ENCODE data around the gene EDAR. TPM values are rescaled to one million over a fixed set of nuclear protein-coding genes. Genes with fewer than 3 reads are reported as not detected.
A peak's percentile ranks its signal among the peaks of the same experiment; 100 is the strongest.

The EDAR gene
- total and polyA plus RNA-seq, 9 donors: 0.04 to 1.1 (median 0.08) TPM

DNA sequence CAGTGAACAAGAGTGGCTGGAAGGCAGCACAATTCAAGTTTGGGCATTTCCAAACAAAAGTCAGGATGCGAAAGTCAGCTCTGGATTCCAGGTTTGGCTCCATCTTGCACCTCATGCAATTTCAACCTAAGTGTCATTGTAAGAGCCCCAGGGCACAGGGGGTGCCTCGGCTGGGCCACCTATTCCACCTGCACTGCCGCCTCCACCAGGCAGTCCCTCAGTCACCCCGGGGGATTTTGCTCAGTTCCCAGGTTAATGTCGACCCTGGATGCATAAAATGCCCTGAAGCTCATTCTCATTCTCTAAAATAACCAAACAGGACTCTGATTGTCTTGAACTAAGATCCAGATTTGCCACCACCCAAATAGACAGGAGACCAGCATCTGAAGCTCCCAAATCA is 77.6 kb downstream of the EDAR start:
- no peak overlapping the region for H3K27ac ChIP-seq (ENCODE audit: low read length)
- H3K9me3 ChIP-seq (replicated peaks; ENCODE audit: control insufficient read depth, low read depth, low read length): no peaks in the 10 kb centered on the region
- whole genome bisulfite sequencing (ENCODE audit: insufficient coverage): 87% methylated on average over 5 of the region's 5 CpGs
- no peaks in the 10 kb centered on the region for H3K36me3 ChIP-seq (ENCODE audit: control insufficient read depth, insufficient read depth, low read length)
- no peak for DNase-seq
- no peak overlapping the region for H3K4me3 ChIP-seq (ENCODE audit: low read length)
- H3K4me1 ChIP-seq (ENCODE audit: control insufficient read depth, insufficient read depth, low read length): peaks cover 37% of the 10 kb centered on the region
- H3K27me3 ChIP-seq (ENCODE audit: control insufficient read depth, insufficient read depth, low read length): peaks cover 5% of the 10 kb centered on the region

DNA sequence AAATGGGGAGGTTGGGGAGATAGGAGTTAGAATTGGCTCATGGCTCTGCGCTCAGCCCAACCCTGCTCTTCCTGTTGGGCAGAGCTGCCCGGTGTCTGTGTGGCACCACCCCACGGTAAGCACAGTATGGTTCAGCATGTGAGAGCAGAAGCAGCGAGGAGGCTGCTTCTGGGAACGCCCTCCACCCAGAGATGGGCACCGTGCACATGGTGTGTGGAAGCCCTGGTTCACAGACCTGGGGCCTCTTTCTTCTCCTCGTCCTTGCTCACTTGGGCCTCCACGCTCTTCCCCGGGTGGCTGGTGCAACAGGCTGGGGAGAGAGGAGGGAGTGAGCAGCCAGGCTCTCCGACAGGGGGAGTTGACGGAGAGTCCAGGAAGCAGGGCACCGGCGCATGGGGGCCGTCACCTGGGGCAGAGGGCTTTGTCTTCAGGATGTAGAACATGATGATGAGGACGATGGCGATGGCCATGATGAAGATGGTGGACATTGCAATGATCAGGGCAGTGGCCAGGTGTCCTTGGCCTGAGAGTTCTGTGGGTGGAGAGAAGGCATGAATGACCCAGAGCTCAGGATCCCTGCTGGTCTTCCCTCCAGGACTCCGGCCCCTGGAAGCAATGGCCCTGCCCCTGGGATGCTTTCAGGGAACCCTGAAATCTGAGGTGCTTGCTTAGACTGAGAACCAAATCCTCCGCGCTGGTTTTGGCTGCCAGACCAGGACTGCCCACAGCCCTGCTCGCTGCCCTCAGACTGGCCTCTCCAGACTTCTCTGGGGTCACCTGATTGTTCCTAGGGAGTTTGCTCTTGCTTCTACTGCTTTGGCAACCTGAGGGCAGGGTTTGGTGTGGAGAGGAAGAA is 78.3 kb downstream of the EDAR start:
- Histone ChIP-seq H3K36me3 (ENCODE audit: control insufficient read depth, insufficient read depth, low read length) (no peaks in the 10 kb centered on the region), H3K4me1 (ENCODE audit: control insufficient read depth, insufficient read depth, low read length) (peaks cover 42% of the 10 kb centered on the region), H3K4me3 (ENCODE audit: low read length) (no peak overlapping the region), H3K9me3 (replicated peaks; ENCODE audit: control insufficient read depth, low read depth, low read length) (no peaks in the 10 kb centered on the region), H3K27me3 (ENCODE audit: control insufficient read depth, insufficient read depth, low read length) (peaks cover 4% of the 10 kb centered on the region), H3K27ac (ENCODE audit: low read length) (no peak overlapping the region)
- WGBS (ENCODE audit: insufficient coverage): 87% methylated on average over 20 of the region's 20 CpGs
- DNase-seq: no peak

DNA sequence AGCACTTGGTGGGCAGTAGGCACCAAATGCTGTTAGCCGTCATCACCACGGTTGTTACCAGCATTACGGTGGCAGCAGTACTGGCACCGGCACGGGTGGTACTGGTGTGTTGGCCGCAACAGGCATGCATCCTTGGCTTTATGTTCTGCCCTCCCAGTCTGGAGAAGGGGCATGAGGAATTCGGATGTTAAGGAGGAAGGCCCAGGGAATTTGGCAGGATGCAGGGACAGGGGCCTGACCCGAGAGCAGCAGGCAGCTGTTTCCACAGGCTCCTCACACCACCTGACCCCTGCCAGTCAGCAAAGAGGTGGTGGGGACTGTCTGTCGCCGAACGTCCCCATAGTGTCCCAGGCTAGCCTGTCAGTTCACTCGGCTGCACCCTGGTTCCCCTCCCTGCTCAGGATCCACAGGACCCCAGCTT is 79.0 kb downstream of the EDAR start:
- no peaks in the 10 kb centered on the region for H3K9me3 ChIP-seq (replicated peaks; ENCODE audit: control insufficient read depth, low read depth, low read length)
- H3K4me3 ChIP-seq (ENCODE audit: low read length): no peak overlapping the region
- peak; percentile 61 for DNase-seq
- peaks cover 47% of the 10 kb centered on the region for H3K4me1 ChIP-seq (ENCODE audit: control insufficient read depth, insufficient read depth, low read length)
- WGBS (ENCODE audit: insufficient coverage): 83% methylated on average over 10 of the region's 12 CpGs
- H3K27ac ChIP-seq (ENCODE audit: low read length): no peak overlapping the region
- H3K27me3 ChIP-seq (ENCODE audit: control insufficient read depth, insufficient read depth, low read length): peaks cover 4% of the 10 kb centered on the region
- no peaks in the 10 kb centered on the region for H3K36me3 ChIP-seq (ENCODE audit: control insufficient read depth, insufficient read depth, low read length)

DNA sequence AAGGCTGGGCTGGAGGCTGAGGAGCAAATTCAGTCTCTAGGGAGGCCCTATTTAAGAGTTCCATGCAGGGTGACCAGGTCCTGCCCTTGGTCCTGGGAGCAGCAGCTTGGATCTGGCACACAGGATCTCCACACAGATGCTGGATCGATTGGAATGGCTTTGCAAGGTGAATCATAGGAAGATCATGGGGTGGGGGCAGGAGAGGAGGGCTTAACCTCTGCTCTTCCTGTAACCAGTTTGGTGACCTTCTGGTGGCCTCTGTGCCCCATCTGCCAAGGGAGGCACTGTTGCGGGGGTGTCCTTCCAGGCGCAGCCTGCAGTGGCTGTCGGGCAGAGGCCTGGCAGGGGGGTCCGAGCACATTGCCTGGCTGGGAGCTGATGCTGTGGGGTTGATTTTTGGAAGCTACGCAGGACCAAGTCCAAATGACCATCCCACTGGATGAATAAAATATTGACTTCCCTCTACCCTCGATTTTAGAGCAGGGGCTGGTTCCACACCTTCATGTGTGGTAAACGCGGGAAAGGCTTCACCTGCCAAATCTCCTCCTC is 79.7 kb downstream of the EDAR start:
- H3K27ac ChIP-seq (ENCODE audit: low read length): no peak overlapping the region
- H3K4me3 ChIP-seq (ENCODE audit: low read length): no peak overlapping the region
- H3K9me3 ChIP-seq (replicated peaks; ENCODE audit: control insufficient read depth, low read depth, low read length): no peaks in the 10 kb centered on the region
- H3K27me3 ChIP-seq (ENCODE audit: control insufficient read depth, insufficient read depth, low read length): peaks cover 4% of the 10 kb centered on the region
- H3K36me3 ChIP-seq (ENCODE audit: control insufficient read depth, insufficient read depth, low read length): no peaks in the 10 kb centered on the region
- DNase-seq: no peak
- WGBS (ENCODE audit: insufficient coverage): 71% methylated on average over 4 of the region's 9 CpGs
- H3K4me1 ChIP-seq (ENCODE audit: control insufficient read depth, insufficient read depth, low read length): peaks cover 47% of the 10 kb centered on the region

DNA sequence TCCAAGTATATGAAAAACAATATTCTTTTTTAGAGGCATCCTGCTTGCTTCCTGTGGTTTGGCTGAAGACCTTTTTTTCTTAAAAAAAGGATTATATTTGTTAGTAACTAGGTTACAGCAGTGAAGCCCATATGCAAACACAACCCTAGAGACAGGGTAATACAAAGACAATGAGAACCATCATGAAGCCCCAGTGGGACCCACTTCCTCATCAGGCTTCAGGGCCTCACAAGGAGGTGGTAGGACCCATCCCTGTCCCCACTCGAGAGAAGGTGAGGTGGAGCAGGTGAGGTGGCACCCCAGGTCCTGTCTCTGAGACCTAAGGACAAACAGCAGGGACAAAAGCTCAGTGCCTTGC is 80.3 kb downstream of the EDAR start:
- Histone ChIP-seq H3K4me1 (ENCODE audit: control insufficient read depth, insufficient read depth, low read length) (peaks cover 47% of the 10 kb centered on the region), H3K9me3 (replicated peaks; ENCODE audit: control insufficient read depth, low read depth, low read length) (no peaks in the 10 kb centered on the region), H3K27me3 (ENCODE audit: control insufficient read depth, insufficient read depth, low read length) (peaks cover 4% of the 10 kb centered on the region), H3K4me3 (ENCODE audit: low read length) (no peak overlapping the region), H3K36me3 (ENCODE audit: control insufficient read depth, insufficient read depth, low read length) (no peaks in the 10 kb centered on the region), H3K27ac (ENCODE audit: low read length) (no peak overlapping the region)
- WGBS (ENCODE audit: insufficient coverage): 80% methylated on average over 1 of the region's 1 CpG
- DNase-seq: no peak

DNA sequence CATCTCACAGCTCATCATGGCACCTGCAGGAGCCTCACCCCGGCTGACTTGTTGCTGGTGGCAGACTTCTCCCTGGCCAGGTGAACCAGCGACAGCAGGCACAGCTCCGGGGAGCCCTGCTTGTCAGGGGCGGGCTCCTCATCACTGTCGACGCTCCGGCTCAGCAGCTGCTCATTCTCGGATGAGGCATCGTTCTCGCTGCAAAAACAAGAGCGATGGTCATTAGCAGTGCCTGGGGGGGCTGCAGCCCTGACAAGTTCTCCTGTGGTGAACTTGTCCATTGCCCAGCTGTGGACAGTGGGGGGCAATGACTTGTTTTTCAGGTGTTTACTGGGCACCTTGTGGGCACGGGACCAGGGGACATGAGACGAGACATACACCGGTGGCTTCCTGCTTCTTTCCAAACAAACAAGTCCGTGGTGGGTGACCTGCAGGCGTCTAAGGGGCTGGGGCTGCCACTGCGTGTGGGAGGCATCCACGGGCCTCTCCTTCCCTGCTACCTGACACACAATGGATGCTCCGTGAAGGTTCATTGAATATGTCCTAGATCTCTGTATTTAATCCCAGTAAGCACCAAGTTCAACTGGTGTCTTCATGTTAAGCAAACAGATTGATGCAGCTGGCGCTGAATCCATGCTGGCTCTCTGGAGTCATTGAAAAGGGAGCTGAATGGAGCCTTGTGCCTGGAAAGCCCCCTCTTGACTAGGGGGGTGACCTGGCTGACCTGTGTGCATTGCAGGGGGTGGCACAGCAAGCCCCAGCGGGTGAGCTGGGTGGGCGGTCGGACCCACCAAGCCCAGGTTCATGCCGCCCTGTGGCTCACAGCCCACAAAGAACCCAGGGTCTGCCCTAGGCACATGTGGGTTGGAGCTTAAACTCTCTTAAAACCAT is 81.0 kb downstream of the EDAR start:
- Histone ChIP-seq H3K27ac (ENCODE audit: low read length) (no peak overlapping the region), H3K4me3 (ENCODE audit: low read length) (no peak overlapping the region), H3K27me3 (ENCODE audit: control insufficient read depth, insufficient read depth, low read length) (peaks cover 4% of the 10 kb centered on the region), H3K9me3 (replicated peaks; ENCODE audit: control insufficient read depth, low read depth, low read length) (no peaks in the 10 kb centered on the region), H3K4me1 (ENCODE audit: control insufficient read depth, insufficient read depth, low read length) (peaks cover 47% of the 10 kb centered on the region), H3K36me3 (ENCODE audit: control insufficient read depth, insufficient read depth, low read length) (no peaks in the 10 kb centered on the region)
- WGBS (ENCODE audit: insufficient coverage): 72% methylated on average over 22 of the region's 24 CpGs
- DNase-seq: no peak

DNA sequence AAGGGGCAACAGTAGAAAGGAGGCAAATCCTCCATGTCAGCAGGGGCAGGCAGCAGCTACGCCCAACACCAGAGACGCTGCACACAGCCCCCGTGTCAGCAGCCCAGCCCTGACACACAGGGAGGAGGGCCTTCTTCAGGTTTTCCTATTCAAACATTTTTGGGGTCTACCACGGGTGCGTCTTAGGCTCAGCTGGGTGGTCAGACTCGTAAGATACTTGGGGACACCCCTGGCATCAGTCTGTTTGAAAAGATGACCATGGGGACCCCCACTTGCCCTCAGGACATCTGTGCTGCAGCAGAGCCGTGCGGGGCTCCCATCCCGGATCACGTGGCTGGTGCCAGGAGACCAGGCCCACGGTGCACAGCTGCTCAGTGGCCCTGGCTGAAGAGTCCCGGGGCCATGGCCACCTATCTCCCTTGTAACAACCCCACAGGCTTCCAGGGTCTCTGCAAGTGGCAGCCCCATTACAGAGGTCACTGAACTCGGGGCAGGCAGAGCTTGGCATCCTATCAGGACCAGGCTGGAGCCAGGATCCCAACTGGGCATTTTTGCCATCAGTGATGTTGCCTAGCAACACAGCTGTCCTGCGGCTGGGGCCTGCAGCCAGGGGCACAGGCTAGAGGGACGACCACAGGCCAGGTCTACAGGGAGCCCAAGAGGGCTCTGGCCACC is 82.5 kb downstream of the EDAR start:
- H3K27me3 ChIP-seq (ENCODE audit: control insufficient read depth, insufficient read depth, low read length): peaks cover 4% of the 10 kb centered on the region
- H3K36me3 ChIP-seq (ENCODE audit: control insufficient read depth, insufficient read depth, low read length): no peaks in the 10 kb centered on the region
- DNase-seq: peak; percentile 33
- H3K27ac ChIP-seq (ENCODE audit: low read length): no peak overlapping the region
- WGBS (ENCODE audit: insufficient coverage): 76% methylated on average over 14 of the region's 15 CpGs
- no peaks in the 10 kb centered on the region for H3K9me3 ChIP-seq (replicated peaks; ENCODE audit: control insufficient read depth, low read depth, low read length)
- peaks cover 47% of the 10 kb centered on the region for H3K4me1 ChIP-seq (ENCODE audit: control insufficient read depth, insufficient read depth, low read length)
- no peak overlapping the region for H3K4me3 ChIP-seq (ENCODE audit: low read length)

DNA sequence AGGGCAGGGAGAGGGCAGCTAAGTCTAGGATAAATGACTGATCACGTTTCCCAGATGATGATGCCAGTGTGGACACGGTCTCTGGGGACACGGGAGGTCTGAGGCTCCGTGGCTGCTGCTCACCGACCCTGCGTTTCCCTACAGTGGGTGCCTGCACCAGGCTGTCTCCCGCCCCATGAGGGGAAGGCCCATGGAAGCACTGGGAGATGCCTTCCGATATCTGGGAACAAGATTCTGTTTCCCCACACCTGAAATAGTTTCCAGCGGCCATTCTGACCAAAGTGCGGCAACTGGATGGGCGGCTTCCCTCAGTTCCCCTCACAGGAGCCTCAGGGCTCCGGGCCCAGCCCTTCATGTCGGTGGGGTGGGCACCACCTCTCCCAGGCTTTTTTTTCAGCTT is 83.1 kb downstream of the EDAR start:
- 83% methylated on average over 13 of the region's 13 CpGs for WGBS (ENCODE audit: insufficient coverage)
- no peaks in the 10 kb centered on the region for H3K36me3 ChIP-seq (ENCODE audit: control insufficient read depth, insufficient read depth, low read length)
- no peaks in the 10 kb centered on the region for H3K9me3 ChIP-seq (replicated peaks; ENCODE audit: control insufficient read depth, low read depth, low read length)

DNA sequence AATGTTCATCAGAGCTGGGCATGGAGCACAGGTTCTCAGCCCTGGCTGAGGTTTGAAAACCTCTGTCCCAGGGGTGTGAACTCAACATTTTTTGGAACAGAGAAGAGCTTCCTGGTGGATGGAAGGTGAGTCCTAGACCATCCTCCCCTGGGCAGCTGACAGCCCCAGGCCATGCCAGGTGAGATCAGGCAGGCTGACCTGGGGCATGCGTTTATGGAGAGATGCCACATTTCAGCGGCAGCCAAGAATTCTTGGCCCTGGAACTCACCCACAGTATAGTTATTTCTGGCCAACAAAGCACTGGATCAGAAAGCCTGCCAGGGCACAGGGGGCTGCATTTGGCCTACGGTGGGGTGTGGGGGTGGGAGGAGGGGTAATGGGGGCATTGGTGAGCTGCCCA is 83.8 kb downstream of the EDAR start:
- WGBS (ENCODE audit: insufficient coverage): 28% methylated on average over 2 of the region's 3 CpGs
- no peak for DNase-seq

More for the DNA sequence above, 83.1 kb downstream of the EDAR start:
- DNase-seq: no peak
- Histone ChIP-seq H3K4me3 (ENCODE audit: low read length) (no peak overlapping the region), H3K27ac (ENCODE audit: low read length) (no peak overlapping the region), H3K4me1 (ENCODE audit: control insufficient read depth, insufficient read depth, low read length) (peaks cover 47% of the 10 kb centered on the region), H3K27me3 (ENCODE audit: control insufficient read depth, insufficient read depth, low read length) (peaks cover 4% of the 10 kb centered on the region)

More for the DNA sequence above, 83.8 kb downstream of the EDAR start:
- H3K36me3 ChIP-seq (ENCODE audit: control insufficient read depth, insufficient read depth, low read length): no peaks in the 10 kb centered on the region
- H3K27ac ChIP-seq (ENCODE audit: low read length): no peak overlapping the region
- peaks cover 39% of the 10 kb centered on the region for H3K4me1 ChIP-seq (ENCODE audit: control insufficient read depth, insufficient read depth, low read length)
- no peak overlapping the region for H3K4me3 ChIP-seq (ENCODE audit: low read length)
- H3K9me3 ChIP-seq (replicated peaks; ENCODE audit: control insufficient read depth, low read depth, low read length): no peaks in the 10 kb centered on the region
- peaks cover 4% of the 10 kb centered on the region for H3K27me3 ChIP-seq (ENCODE audit: control insufficient read depth, insufficient read depth, low read length)
